GM12878 (cell line): Measurements from ENCODE around the gene PTPRM. TPM values are rescaled to one million over a fixed set of nuclear protein-coding genes. Genes with fewer than 3 reads are reported as not detected.

Source experiments
- ATAC-seq: fragments of 200-7000 bp; cut with Tn5 transposase; 3 replicates; pipeline ENCODE4 v1.9.1; 2020; ENCODE audit warnings: mild to moderate bottlenecking, moderate library complexity
- BruUV-seq: library from RNA; stranded (reverse); fragments of 400-500 nt; replicated peaks from 2 replicates; lab custom pipeline; 2021; lab: Mats Ljungman, UMichigan
- CTCF ChIA-PET: fragments of 300-600 bp; sonication (Branson Sonifier 250); formaldehyde crosslinking; extraction: SDS; loops from one replicate; lab custom pipeline; 2021; ENCODE audit warnings: inconsistent platforms; lab: Yijun Ruan, JAX
- POLR2A ChIA-PET: fragments of 350-600 bp; formaldehyde crosslinking; extraction: SDS; loops from one replicate; lab custom pipeline; 2021; ENCODE audit warnings: inconsistent platforms; lab: Charles Lee
- RAD21 ChIA-PET: fragments of 300-600 bp; sonication (Branson Sonifier 250); formaldehyde crosslinking; loops from one replicate; lab custom pipeline; 2023; ENCODE audit warnings: antibody characterized with exemption; ENCODE audit not compliant: unreplicated experiment; lab: Charles Lee
- SMC1A ChIA-PET: fragments of 300-600 bp; sonication (Branson Sonifier 250); formaldehyde crosslinking; loops from one replicate; lab custom pipeline; 2023; ENCODE audit not compliant: unreplicated experiment, uncharacterized antibody; lab: Charles Lee
- DNase-seq: peaks from one replicate; pipeline ENCODE4 v3.0.0-alpha.2; 2011; ENCODE audit warnings: low read depth, low spot score
- FAIRE-seq: peaks from 3 replicates; lab custom pipeline; 2011; peaks lifted over from hg19 to GRCh38; lab: Jason Lieb, UNC
- H2AFZ ChIP-seq: 2 replicates; pipeline ENCODE4 v1.6.0; 2011; ENCODE audit warnings: low read depth, low read length, control low read depth; ENCODE audit not compliant: control insufficient read depth
- H3K27ac ChIP-seq: 2 replicates; pipeline ENCODE4 v1.5.1; 2011; ENCODE audit warnings: control low read depth; ENCODE audit not compliant: control insufficient read depth, insufficient read depth
- H3K27me3 ChIP-seq, 2 experiments: replicated peaks in 1 of 2; 2 replicates each; pipeline versions ENCODE4 v1.6.0 to v1.6.1; 2011; ENCODE audit warnings: low read length in 1 of 2; ENCODE audit not compliant: control insufficient read depth in 2 of 2, insufficient read depth in 2 of 2
- H3K36me3 ChIP-seq, 2 experiments: 2 replicates each; pipeline ENCODE4 v1.5.1; 2011; ENCODE audit warnings: low read length in 1 of 2; ENCODE audit not compliant: control insufficient read depth in 2 of 2, insufficient read depth in 2 of 2
- H3K4me1 ChIP-seq: 2 replicates; pipeline ENCODE4 v1.6.1; 2011; ENCODE audit warnings: mild to moderate bottlenecking, low read length, moderate library complexity, mixed read lengths; ENCODE audit not compliant: control insufficient read depth, insufficient read depth
- H3K4me2 ChIP-seq: 2 replicates; pipeline ENCODE4 v1.6.0; 2011; ENCODE audit warnings: control low read depth; ENCODE audit not compliant: control insufficient read depth, insufficient read depth
- H3K4me3 ChIP-seq: fragments of 200-600 bp; sonication (generic); 2 replicates; pipeline ENCODE4 v1.5.1; 2016
- H3K79me2 ChIP-seq: 2 replicates; pipeline ENCODE4 v1.6.0; 2011; ENCODE audit warnings: low read length; ENCODE audit not compliant: control insufficient read depth, insufficient read depth
- H3K9ac ChIP-seq: 2 replicates; pipeline ENCODE4 v1.8.0; 2011; ENCODE audit warnings: low read length, control low read depth, mixed read lengths; ENCODE audit not compliant: control insufficient read depth, insufficient read depth
- H3K9me3 ChIP-seq: replicated peaks from 3 replicates; pipeline ENCODE4 v1.5.1; 2011; ENCODE audit warnings: mild to moderate bottlenecking, low read length; ENCODE audit not compliant: control insufficient read depth, insufficient read depth
- H4K20me1 ChIP-seq: 2 replicates; pipeline ENCODE4 v1.6.0; 2011; ENCODE audit not compliant: control insufficient read depth, insufficient read depth
- ASH2L ChIP-seq: fragments of 300-600, 200-600 bp; sonication (generic); IDR thresholded peaks from 2 replicates; pipeline ENCODE4 v1.6.1; 2017; ENCODE audit warnings: low read depth, mild to moderate bottlenecking, borderline replicate concordance
- IRF4 ChIP-seq: IDR thresholded peaks from 2 replicates; pipeline ENCODE4 v1.6.1; 2011; ENCODE audit warnings: low read depth, low read length
- JUND ChIP-seq: IDR thresholded peaks from 2 replicates; pipeline ENCODE4 v1.6.1; 2012; ENCODE audit warnings: low read depth, mild to moderate bottlenecking, low read length, improper control_type of control experiment, moderate library complexity
- KDM1A ChIP-seq: fragments of 200-600 bp; sonication (generic); IDR thresholded peaks from 2 replicates; pipeline ENCODE4 v1.6.1; 2016; ENCODE audit warnings: borderline replicate concordance
- KLF5 ChIP-seq: fragments of 450-650 bp; IDR thresholded peaks from 2 replicates; pipeline ENCODE4 v1.6.1; 2014; ENCODE audit warnings: mild to moderate bottlenecking; ENCODE audit not compliant: partially characterized antibody
- MAX ChIP-seq: IDR thresholded peaks from 2 replicates; pipeline ENCODE4 v1.6.1; 2012; ENCODE audit warnings: low read depth, low read length, improper control_type of control experiment
- MEF2A ChIP-seq: IDR thresholded peaks from 2 replicates; pipeline ENCODE4 v1.6.1; 2011; ENCODE audit warnings: low read depth, mild to moderate bottlenecking, low read length, moderate library complexity; ENCODE audit not compliant: insufficient read depth
- PAX8 ChIP-seq: fragments of 450-650 bp; IDR thresholded peaks from 2 replicates; pipeline ENCODE4 v1.6.1; 2017; ENCODE audit warnings: mild to moderate bottlenecking, moderate library complexity
- RAD51 ChIP-seq: fragments of 450-650 bp; IDR thresholded peaks from 2 replicates; pipeline ENCODE4 v1.6.1; 2016; ENCODE audit warnings: moderate library complexity, mild to moderate bottlenecking, inconsistent platforms
- RELA ChIP-seq: fragments of 450-650 bp; IDR thresholded peaks from 2 replicates; pipeline ENCODE4 v1.8.0; 2014; ENCODE audit warnings: borderline replicate concordance; ENCODE audit not compliant: partially characterized antibody
- RFX5 ChIP-seq: IDR thresholded peaks from 2 replicates; pipeline ENCODE4 v1.6.1; 2011; ENCODE audit warnings: low read depth, low read length, improper control_type of control experiment
- SMAD1 ChIP-seq: fragments of 450-650 bp; IDR thresholded peaks from 2 replicates; pipeline ENCODE4 v1.6.1; 2018; ENCODE audit warnings: mild to moderate bottlenecking, low read depth; ENCODE audit not compliant: partially characterized antibody
- SP1 ChIP-seq: IDR thresholded peaks from one replicate; pipeline ENCODE4 v1.6.1; 2011; ENCODE audit warnings: low read depth, low read length
- SREBF1 ChIP-seq: IDR thresholded peaks from 2 replicates; pipeline ENCODE4 v1.6.1; 2012; ENCODE audit warnings: mild to moderate bottlenecking, low read length
- SREBF2 ChIP-seq: IDR thresholded peaks from 2 replicates; pipeline ENCODE4 v1.6.1; 2012; ENCODE audit warnings: mild to moderate bottlenecking, low read length
- TBL1XR1 ChIP-seq: IDR thresholded peaks from 2 replicates; pipeline ENCODE4 v1.6.1; 2012; ENCODE audit warnings: low read depth, low read length, improper control_type of control experiment
- YY1 ChIP-seq: IDR thresholded peaks from 2 replicates; pipeline ENCODE4 v1.6.1; 2011; ENCODE audit warnings: low read depth, mild to moderate bottlenecking, low read length
- WGBS: methylation state at CpG from one replicate; pipeline ENCODE4 v1.1.6; 2016; ENCODE audit warnings: low lambda C conversion rate; ENCODE audit not compliant: insufficient replicate concordance, insufficient coverage; ENCODE audit errors: missing lambda C conversion rate; 5-methylcytosine and 5-hydroxymethylcytosine counted together
- in situ Hi-C: fragments of 300-500 bp; cut with MboI; formaldehyde crosslinking; loops from 9 replicates; pipeline ENCODE4 v1.14.3; 2018; ENCODE audit warnings: mixed read lengths
- intact Hi-C: fragments of 100-400 bp; cut with micrococcal nuclease; formaldehyde crosslinking; loops from one replicate; pipeline ENCODE4 v1.14.2; 2022; ENCODE audit not compliant: unreplicated experiment
- polyA plus RNA-seq, 11 experiments: library from polyadenylated mRNA; depleted of rRNA in 4 of 11; unstranded in 6 of 11; stranded (reverse) in 5 of 11; fragments of >200 nt; fragmentation: Nextera tagmentation in 4 of 11; fragmentation: Illumina TruSeq in 1 of 11; extraction: Ambion mirVana in 4 of 11; extraction: Trizol in 1 of 11; gene quantifications; 1 replicate in 1 of 11; 2 replicates in 10 of 11; pipeline versions ENCODE4 v1.2.1 to v1.2.3, GENCODE V29; 2011 to 2016; ENCODE audit warnings: inconsistent platforms in 2 of 11, missing spikeins in 2 of 11, low read depth in 1 of 11
- total RNA-seq, 4 experiments: library from RNA; depleted of rRNA in 3 of 4; stranded (reverse); fragments of >200 nt in 3 of 4; fragmentation: Illumina TruSeq in 1 of 4; extraction: Trizol in 1 of 4; gene quantifications; 2 replicates each; pipeline versions ENCODE4 v1.2.1 to v1.2.3, GENCODE V29; 2013 to 2021
- TF ChIP-seq, protein P1 (sequence below): fragments of 450-650 bp; IDR thresholded peaks from 2 replicates; pipeline ENCODE4 v1.6.1; 2016; ENCODE audit warnings: mild to moderate bottlenecking

The PTPRM gene
- total and polyA plus RNA-seq, 10 of the 15 experiments (the other 5 are each of a cell fraction or from before 2014, with no cell fraction given), result 0.07 to 22.6 (median 0.60) TPM

DNA sequence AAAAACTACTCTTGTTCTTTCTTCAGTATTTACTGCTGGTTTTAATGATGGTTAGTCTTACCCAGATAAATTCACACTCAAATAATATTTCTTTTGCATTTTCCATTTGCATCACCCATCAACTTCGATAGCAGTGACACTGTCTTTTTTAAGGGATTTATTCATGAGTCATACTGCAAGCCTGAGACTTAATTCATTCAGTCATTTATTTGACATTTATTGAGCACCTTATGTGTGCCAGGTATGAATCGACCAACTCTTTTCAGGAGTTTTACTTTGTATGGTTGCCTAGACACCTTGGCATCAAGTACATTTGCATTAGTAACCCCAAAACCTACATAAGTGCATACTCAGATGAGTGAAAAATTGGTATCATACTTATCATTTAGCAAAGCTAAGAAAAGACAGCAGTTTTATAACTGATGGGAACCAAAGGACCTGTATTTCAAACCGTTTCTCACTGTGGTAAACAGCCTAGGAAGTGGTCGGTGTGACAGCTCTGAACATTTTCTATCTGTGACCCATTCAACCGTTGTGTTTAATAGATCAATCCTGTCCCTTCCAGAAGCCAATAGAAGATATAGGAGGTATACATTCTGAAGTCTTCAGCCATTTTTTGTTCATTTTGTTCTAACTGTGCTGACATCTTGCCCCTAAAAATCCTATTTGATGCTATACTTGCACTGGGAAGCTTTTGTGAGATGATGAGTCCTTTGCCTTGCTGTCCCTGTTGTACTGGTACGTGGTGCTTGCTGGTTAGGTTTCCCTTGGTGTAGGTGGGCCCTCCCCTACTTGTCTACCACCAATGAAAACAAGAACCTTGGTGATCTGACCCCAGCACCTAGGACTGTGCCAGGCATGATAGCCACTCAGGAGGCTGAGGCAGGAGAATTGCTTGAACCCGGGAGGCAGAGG, 557.4 kb downstream of the PTPRM start:
- Histone ChIP-seq H3K4me2 (no peak overlapping the region), H3K9me3 (no peaks in the 10 kb centered on the region), H3K27ac (no peak overlapping the region), H3K4me1 (no peaks in the 10 kb centered on the region), H2AFZ (no peak overlapping the region), H4K20me1 (no peaks in the 10 kb centered on the region), H3K9ac (no peak overlapping the region), H3K79me2 (no peaks in the 10 kb centered on the region), H3K27me3 (no peaks in the 10 kb centered on the region; a peak in 1 of 4 replicates), H3K36me3 (no peaks in the 10 kb centered on the region), H3K4me3 (no peak overlapping the region)
- intact Hi-C loops (no loop called here), in situ Hi-C loops (no loop called here)
- WGBS, result 7% methylated on average over 7 of the region's 7 CpGs
- FAIRE-seq (no peak), ATAC-seq (no peak), DNase-seq (no peak)
- SMC1A ChIA-PET, result interaction anchor here (1.1 kb wide), 1 partner anchor 16 kb away, joined by 4 read pairs; no protein-coding TSS in a partner anchor
- TF ChIP-seq YY1, result no peak
- no peak for TF ChIP-seq RELA
- no peak for TF ChIP-seq SREBF2
- TF ChIP-seq TBL1XR1, result no peak
- CTCF ChIA-PET, result no interaction called here
- POLR2A ChIA-PET, result no interaction called here
- no TSS peak for BruUV-seq
- RAD21 ChIA-PET, result no interaction called here

- no peaks in the 10 kb centered on the region for H3K79me2 ChIP-seq
- RAD21 ChIA-PET, result no interaction called here
- TF ChIP-seq RFX5 (no peak), SP1 (no peak), RAD51 (no peak), KLF5 (no peak), SMAD1 (no peak), PAX8 (no peak), SREBF1 (no peak), IRF4 (no peak), MAX (no peak), JUND (no peak), KDM1A (no peak), MEF2A (no peak), ASH2L (no peak)
- TF ChIP-seq, protein P1, sequence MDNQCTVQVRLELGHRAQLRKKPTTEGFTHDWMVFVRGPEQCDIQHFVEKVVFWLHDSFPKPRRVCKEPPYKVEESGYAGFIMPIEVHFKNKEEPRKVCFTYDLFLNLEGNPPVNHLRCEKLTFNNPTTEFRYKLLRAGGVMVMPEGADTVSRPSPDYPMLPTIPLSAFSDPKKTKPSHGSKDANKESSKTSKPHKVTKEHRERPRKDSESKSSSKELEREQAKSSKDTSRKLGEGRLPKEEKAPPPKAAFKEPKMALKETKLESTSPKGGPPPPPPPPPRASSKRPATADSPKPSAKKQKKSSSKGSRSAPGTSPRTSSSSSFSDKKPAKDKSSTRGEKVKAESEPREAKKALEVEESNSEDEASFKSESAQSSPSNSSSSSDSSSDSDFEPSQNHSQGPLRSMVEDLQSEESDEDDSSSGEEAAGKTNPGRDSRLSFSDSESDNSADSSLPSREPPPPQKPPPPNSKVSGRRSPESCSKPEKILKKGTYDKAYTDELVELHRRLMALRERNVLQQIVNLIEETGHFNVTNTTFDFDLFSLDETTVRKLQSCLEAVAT, result no peak
Measured at GRCh38 chr18:8130096-8130495, 563.0 kb downstream of the PTPRM start.

More at GRCh38 chr18:8130096-8130495, 563.0 kb downstream of the PTPRM start:
- Histone ChIP-seq H3K4me3 (no peak overlapping the region), H3K4me1 (no peaks in the 10 kb centered on the region), H2AFZ (no peak overlapping the region), H3K27me3 (no peaks in the 10 kb centered on the region; a peak in 1 of 4 replicates), H3K27ac (no peak overlapping the region), H3K4me2 (no peak overlapping the region), H3K36me3 (no peaks in the 10 kb centered on the region), H3K9ac (no peak overlapping the region), H3K9me3 (no peaks in the 10 kb centered on the region), H4K20me1 (no peaks in the 10 kb centered on the region)
- no peak for FAIRE-seq
- CTCF ChIA-PET, result no interaction called here
- DNase-seq, result no peak
- in situ Hi-C loops (no loop called here), intact Hi-C loops (no loop called here)
- POLR2A ChIA-PET, result no interaction called here
- no TSS peak for BruUV-seq
- WGBS, result 16% methylated on average over 5 of the region's 5 CpGs
- no peak for ATAC-seq
- SMC1A ChIA-PET, result no interaction called here
